ENCODE data around the gene SPCS1.

Gene SPCS1

GRCh38 chr3:52730681-52731080 is 24.8 kb downstream of the SPCS1 start:
- no peak for DNase-seq (ENCODE audit: low spot score)

GRCh38 chr3:52731590-52731989 is 25.7 kb downstream of the SPCS1 start:
- DNase-seq (ENCODE audit: low spot score), result no peak

- DNase-seq (ENCODE audit: low spot score), result no peak
These were observed 27.5 kb downstream of the SPCS1 start for GRCh38 chr3:52733256-52733891.

- no peak for DNase-seq (ENCODE audit: low spot score)
These were observed 33.8 kb downstream of the SPCS1 start for GRCh38 chr3:52739730-52740129.

GRCh38 chr3:52742418-52743041 is 36.6 kb downstream of the SPCS1 start:
- DNase-seq (ENCODE audit: low spot score), result peak; percentile 6

GRCh38 chr3:52743152-52743551 is 37.2 kb downstream of the SPCS1 start:
- DNase-seq (ENCODE audit: low spot score), result no peak

GRCh38 chr3:52743721-52744120 is 37.8 kb downstream of the SPCS1 start:
- no peak for DNase-seq (ENCODE audit: low spot score)

- no peak for DNase-seq (ENCODE audit: low spot score)
These were observed 46.2 kb downstream of the SPCS1 start for GRCh38 chr3:52752045-52752660.

GRCh38 chr3:52754373-52754772 is 48.5 kb downstream of the SPCS1 start:
- DNase-seq (ENCODE audit: low spot score), result no peak

- DNase-seq (ENCODE audit: low spot score), result no peak
These were observed 50.2 kb downstream of the SPCS1 start for GRCh38 chr3:52756141-52756540.
